ENCODE measurements around the gene CEP290. TPM values are rescaled to one million over a fixed set of nuclear protein-coding genes. Genes with fewer than 3 reads are reported as not detected.

CEP290 gene
- total RNA-seq, 1 experiment from 2014 or later, result 12.8 TPM

DNA sequence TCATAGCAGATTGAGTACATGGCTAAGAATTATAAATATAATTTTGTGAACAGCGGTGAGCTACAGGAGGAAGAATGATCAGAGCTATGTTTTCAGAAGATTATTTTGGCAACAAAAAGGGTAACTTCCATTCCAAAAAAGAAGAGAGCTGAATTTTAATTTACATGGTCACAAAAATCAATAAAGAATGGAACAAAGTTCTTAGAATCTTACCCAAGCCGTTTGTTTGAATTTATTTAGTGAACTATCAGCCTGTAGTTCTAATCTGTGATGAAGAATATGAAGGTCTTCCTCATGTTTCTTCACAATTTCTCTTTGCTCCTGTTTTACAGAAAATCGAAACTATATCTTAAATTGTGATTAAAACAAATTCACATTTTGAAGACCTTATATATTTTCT lies 58.3 kb downstream of the CEP290 start:
- Histone ChIP-seq H4K20me1 (ENCODE audit: control insufficient read depth, insufficient read depth, insufficient read length) (no peaks in the 10 kb centered on the region), H2BK15ac (ENCODE audit: low read depth, low read length) (no peak overlapping the region), H3K9ac (ENCODE audit: extremely low read depth, insufficient read length, low read length) (no peak overlapping the region), H4K5ac (ENCODE audit: insufficient read length, low read depth, low read length) (no peak overlapping the region), H3K14ac (ENCODE audit: insufficient read depth, low read length) (no peak overlapping the region), H3K79me1 (ENCODE audit: insufficient read depth, low read depth, low read length, poor library complexity, severe bottlenecking) (no peaks in the 10 kb centered on the region), H2BK12ac (ENCODE audit: insufficient read length, low read depth, low read length) (no peak overlapping the region), H3T11ph (ENCODE audit: low read length) (no peak overlapping the region), H3K9me3 (ENCODE audit: control insufficient read depth, low read depth, low read length) (no peaks in the 10 kb centered on the region), H3K79me2 (ENCODE audit: insufficient read depth, low read length) (no peaks in the 10 kb centered on the region), H3K27me3 (ENCODE audit: insufficient read depth, low read length) (no peaks in the 10 kb centered on the region), H3K18ac (ENCODE audit: insufficient read length, low read depth, low read length) (no peak overlapping the region), H4K91ac (ENCODE audit: insufficient read length, low read depth, low read length) (no peak overlapping the region), H3K4me2 (ENCODE audit: insufficient read depth, insufficient read length, low read length) (no peak overlapping the region), H3K4ac (ENCODE audit: low read depth, low read length) (no peak overlapping the region), H3K23me2 (ENCODE audit: insufficient read length, low read depth, low read length, poor library complexity, severe bottlenecking) (no peaks in the 10 kb centered on the region), H3K56ac (ENCODE audit: insufficient read length, low read depth, low read length) (no peak overlapping the region), H3K23ac (ENCODE audit: insufficient read length, low read depth, low read length) (no peak overlapping the region), H2BK20ac (ENCODE audit: low read depth, low read length, poor library complexity, severe bottlenecking) (no peak overlapping the region), H4K8ac (replicated peaks; ENCODE audit: insufficient read length, low read depth, low read length) (no peak overlapping the region), H2BK120ac (ENCODE audit: low read depth, low read length, poor library complexity, severe bottlenecking) (no peak overlapping the region), H2AK5ac (ENCODE audit: insufficient read length, low read length) (no peak overlapping the region), H2BK5ac (ENCODE audit: insufficient read length, low read length) (no peak overlapping the region), H3K27ac (ENCODE audit: insufficient read length, low read depth, low read length) (no peak overlapping the region), H3K4me1 (ENCODE audit: insufficient read depth, low read length) (no peaks in the 10 kb centered on the region), H2AFZ (ENCODE audit: low read length) (no peak overlapping the region)
- no peak for DNase-seq
- no peak overlapping the region for H3K27ac Mint-ChIP-seq
- no peaks in the 10 kb centered on the region for H3K27me3 Mint-ChIP-seq (ENCODE audit: low read depth)
- WGBS (ENCODE audit: extremely low coverage, insufficient read length, low lambda C conversion rate), result no CpG with 5 or more reads among the region's 3 CpGs
- no peaks in the 10 kb centered on the region for H3K4me1 Mint-ChIP-seq
- no peaks in the 10 kb centered on the region for H3K9me3 Mint-ChIP-seq
- no peak overlapping the region for H3K4me3 Mint-ChIP-seq
- TF ChIP-seq, protein P1, sequence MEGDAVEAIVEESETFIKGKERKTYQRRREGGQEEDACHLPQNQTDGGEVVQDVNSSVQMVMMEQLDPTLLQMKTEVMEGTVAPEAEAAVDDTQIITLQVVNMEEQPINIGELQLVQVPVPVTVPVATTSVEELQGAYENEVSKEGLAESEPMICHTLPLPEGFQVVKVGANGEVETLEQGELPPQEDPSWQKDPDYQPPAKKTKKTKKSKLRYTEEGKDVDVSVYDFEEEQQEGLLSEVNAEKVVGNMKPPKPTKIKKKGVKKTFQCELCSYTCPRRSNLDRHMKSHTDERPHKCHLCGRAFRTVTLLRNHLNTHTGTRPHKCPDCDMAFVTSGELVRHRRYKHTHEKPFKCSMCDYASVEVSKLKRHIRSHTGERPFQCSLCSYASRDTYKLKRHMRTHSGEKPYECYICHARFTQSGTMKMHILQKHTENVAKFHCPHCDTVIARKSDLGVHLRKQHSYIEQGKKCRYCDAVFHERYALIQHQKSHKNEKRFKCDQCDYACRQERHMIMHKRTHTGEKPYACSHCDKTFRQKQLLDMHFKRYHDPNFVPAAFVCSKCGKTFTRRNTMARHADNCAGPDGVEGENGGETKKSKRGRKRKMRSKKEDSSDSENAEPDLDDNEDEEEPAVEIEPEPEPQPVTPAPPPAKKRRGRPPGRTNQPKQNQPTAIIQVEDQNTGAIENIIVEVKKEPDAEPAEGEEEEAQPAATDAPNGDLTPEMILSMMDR (conservative IDR thresholded peaks at IDR 0.05), result no peak
- peaks cover 0 to 8% (median 4%) of the 10 kb centered on the region in 3 experiments; a peak in 2 of 7 replicates for H3K36me3 Mint-ChIP-seq (ENCODE audit: insufficient read depth in 1 of 3, low read depth in 3 of 3)

All from H9 (cell line).